Lung (tissue), 16 donors: ENCODE measurements around the gene AADAT. TPM values are rescaled to one million over a fixed set of nuclear protein-coding genes. Genes with fewer than 3 reads are reported as not detected.

Experiments
- ATAC-seq: fragments of 200-7000 bp; cut with Tn5 transposase; one replicate; pipeline ENCODE4 v1.9.1; 2020; ENCODE audit warnings: moderate number of reproducible peaks; ENCODE audit not compliant: insufficient read depth, low FRiP score
- DNase-seq, 3 donors: peaks; one replicate each; pipeline ENCODE4 v3.0.0-alpha.2; 2013 to 2017
- H3K27ac ChIP-seq, 2 donors: one replicate each; pipeline ENCODE4 v1.5.1; 2013; ENCODE audit warnings: mild to moderate bottlenecking in 2 of 2, moderate library complexity in 2 of 2, control low read depth in 1 of 2, inconsistent platforms in 1 of 2, low read depth in 1 of 2, low read length in 1 of 2
- H3K27me3 ChIP-seq, 3 donors: one replicate each; pipeline ENCODE4 v1.5.1; 2013; ENCODE audit warnings: low read length in 2 of 3; ENCODE audit not compliant: control insufficient read depth in 3 of 3, insufficient read depth in 3 of 3
- H3K36me3 ChIP-seq, 4 donors: one replicate each; pipeline ENCODE4 v1.5.1; 2013; ENCODE audit warnings: low read length in 4 of 4, mild to moderate bottlenecking in 1 of 4, moderate library complexity in 1 of 4; ENCODE audit not compliant: control insufficient read depth in 4 of 4, insufficient read depth in 4 of 4
- H3K4me1 ChIP-seq, 5 donors: one replicate each; pipeline ENCODE4 v1.5.1; 2013; ENCODE audit warnings: low read length in 5 of 5, mild to moderate bottlenecking in 2 of 5, moderate library complexity in 1 of 5; ENCODE audit not compliant: control insufficient read depth in 5 of 5, insufficient read depth in 5 of 5
- H3K4me3 ChIP-seq: one replicate; pipeline ENCODE4 v1.5.1; 2013; ENCODE audit warnings: mild to moderate bottlenecking, control low read depth, moderate library complexity
- H3K9ac ChIP-seq, 2 donors: one replicate each; pipeline ENCODE4 v1.5.1; 2013; ENCODE audit warnings: low read length in 2 of 2, control low read depth in 1 of 2; ENCODE audit not compliant: insufficient read depth in 1 of 2
- H3K9me3 ChIP-seq, 4 donors: one replicate each; pipeline ENCODE4 v1.5.1; 2013; ENCODE audit warnings: low read length in 3 of 4, mild to moderate bottlenecking in 1 of 4, moderate library complexity in 1 of 4; ENCODE audit not compliant: control insufficient read depth in 4 of 4, insufficient read depth in 3 of 4
- CTCF ChIP-seq: IDR thresholded peaks from 2 replicates; pipeline ENCODE4 v1.5.1; 2012; ENCODE audit warnings: mild to moderate bottlenecking; ENCODE audit errors: control extremely low read depth, extremely low read depth
- WGBS, 2 donors: extraction: QIAGEN DNeasy Blood & Tissue Kit; methylation state at CpG; one replicate each; pipeline ENCODE4 v1.1.7; 2013; 5-methylcytosine and 5-hydroxymethylcytosine counted together
- long read RNA-seq, 5 donors: transcript quantifications; one replicate each; lab custom pipeline, GENCODE V29; 2026
- polyA plus RNA-seq, 2 donors: library from polyadenylated mRNA; stranded (reverse); fragments of 200-250 nt; gene quantifications; one replicate each; pipeline ENCODE4 v1.2.1, GENCODE V29; 2013
- total RNA-seq, 2 donors: library from RNA; depleted of rRNA in 1 of 2; stranded (reverse); fragments of >200 nt in 1 of 2; gene quantifications; one replicate each; pipeline ENCODE4 v1.2.1, GENCODE V29; 2014 to 2021
- donor health status: control.
- donor health status: control.
- donor health status: Bipolar disorder and iron deficiency.
- donor health status: healthy.
- donor health status: DM: yes; HTN: yes; CAD: no.

Gene AADAT
- total RNA-seq, result 10 to 100 TPM in 1 of 2 donors, 1 to 10 TPM in 1; 7.1 to 14.0 TPM
- 1 to 10 TPM; 2.2 to 6.5 TPM for polyA plus RNA-seq
- long read RNA-seq, donor 1, partial matches to known transcripts, result 14 of 16 reads
- long read RNA-seq, donor 1, other reads (novel, unspliced or antisense), result 0 of 16 reads
- long read RNA-seq, donor 2, result 0 reads
- long read RNA-seq, donor 3, partial matches to known transcripts, result 5 of 7 reads
- long read RNA-seq, donor 3, other reads (novel, unspliced or antisense), result 0 of 7 reads
- long read RNA-seq, donor 4, partial matches to known transcripts, result 5 of 6 reads
- long read RNA-seq, donor 4, other reads (novel, unspliced or antisense), result 0 of 6 reads
- long read RNA-seq, donor 5, partial matches to known transcripts, result 33 of 35 reads
- long read RNA-seq, donor 5, other reads (novel, unspliced or antisense), result 0 of 35 reads

- Histone ChIP-seq H3K4me1 (peaks cover 0 to 31% (median 6%) of the 10 kb centered on the region in 5 donors), H3K36me3 (peaks cover 0 to 12% (median 6%) of the 10 kb centered on the region in 4 donors), H3K9me3 (no peaks in the 10 kb centered on the region), H3K27me3 (no peaks in the 10 kb centered on the region), H3K4me3 (peak within 1 kb of the TSS; percentile 76), H3K9ac (peak within 1 kb of the TSS; percentile 57 to 82), H3K27ac (peak within 1 kb of the TSS; percentile 26 to 68)
- DNase-seq, result peak; percentile 88 to 93 (median 89)
- ATAC-seq, result peak; percentile 93
- WGBS, 2 donors, result 1% methylated on average over 78 to 80 of the region's 80 CpGs
- TF ChIP-seq CTCF, result peak; percentile 35
Measured at GRCh38 chr4:170089668-170090351, at the start of gene AADAT. TSS of gene AADAT (minus strand) at chr4:170089956. CDS start at chr4:170089690, 266 bp downstream.

- H3K4me3 ChIP-seq, result no peak overlapping the region
- no peak overlapping the region for H3K9ac ChIP-seq
- no peak overlapping the region for H3K27ac ChIP-seq
- peak; percentile 66 for TF ChIP-seq CTCF
- WGBS, 2 donors, result 7% methylated on average over 15 of the region's 15 CpGs
- H3K9me3 ChIP-seq, result peaks cover 0 to 5% (median 0%) of the 10 kb centered on the region in 4 donors
- peaks cover 0 to 4% (median 2%) of the 10 kb centered on the region in 3 donors for H3K27me3 ChIP-seq
- no peaks in the 10 kb centered on the region for H3K4me1 ChIP-seq
- H3K36me3 ChIP-seq, result no peaks in the 10 kb centered on the region
- peak; percentile 72 to 89 (median 81) for DNase-seq
- peak; percentile 70 for ATAC-seq
Measured at GRCh38 chr4:170138580-170139194, 48.9 kb upstream of the AADAT start.

GRCh38 chr4:170137927-170138326 lies 48.2 kb upstream of the AADAT start:
- DNase-seq (no peak), ATAC-seq (no peak)
- no peak overlapping the region for H3K9ac ChIP-seq
- no peaks in the 10 kb centered on the region for H3K4me1 ChIP-seq
- no peak overlapping the region for H3K27ac ChIP-seq
- H3K36me3 ChIP-seq, result no peaks in the 10 kb centered on the region
- WGBS, 2 donors, result 82 to 90% methylated on average over 3 of the region's 3 CpGs
- no peak overlapping the region for H3K4me3 ChIP-seq
- peaks cover 0 to 4% (median 2%) of the 10 kb centered on the region in 3 donors for H3K27me3 ChIP-seq
- H3K9me3 ChIP-seq, result peaks cover 0 to 8% (median 3%) of the 10 kb centered on the region in 4 donors
- no peak for TF ChIP-seq CTCF
